HepG2 (cell line): ENCODE data around the gene ANAPC2. TPM values are rescaled to one million over a fixed set of nuclear protein-coding genes. Genes with fewer than 3 reads are reported as not detected.

Experiments
- ATAC-seq: fragments of 200-7000 bp; cut with Tn5 transposase; 3 replicates; pipeline ENCODE4 v1.9.1; 2020; ENCODE audit warnings: mild to moderate bottlenecking, moderate library complexity
- BruUV-seq: library from RNA; stranded (reverse); fragments of 400-500 nt; replicated peaks from 2 replicates; lab custom pipeline; 2021; lab: Mats Ljungman, UMichigan
- CTCF ChIA-PET: fragments of 300-600 bp; formaldehyde crosslinking; extraction: SDS; loops from one replicate; lab custom pipeline; 2021; ENCODE audit warnings: low total read pairs, inconsistent platforms, low intra/inter-chr PET ratio; lab: Yijun Ruan, JAX
- POLR2A ChIA-PET: fragments of 350-600 bp; sonication (Branson Sonifier 250); formaldehyde crosslinking; loops from one replicate; lab custom pipeline; 2020; ENCODE audit warnings: antibody characterized with exemption, inconsistent platforms; lab: Yijun Ruan, JAX
- DNase-seq: peaks from one replicate; pipeline ENCODE4 v3.0.0-alpha.2; 2015; ENCODE audit warnings: low spot score
- FAIRE-seq: peaks from 3 replicates; lab custom pipeline; 2011; peaks lifted over from hg19 to GRCh38; lab: Jason Lieb, UNC
- H2AFZ ChIP-seq: one replicate; pipeline ENCODE4 v1.6.1; 2011; ENCODE audit warnings: low read length, inconsistent platforms
- H3K27ac ChIP-seq: fragments of 300-600 bp; 3 replicates; pipeline ENCODE4 v1.8.0; 2011; ENCODE audit warnings: mixed run types, mild to moderate bottlenecking, mixed read lengths, low read length, inconsistent platforms; ENCODE audit not compliant: insufficient read depth; ENCODE audit errors: extremely low read length
- H3K27me3 ChIP-seq, 2 experiments: fragments of 200-600 bp in 1 of 2; 2 replicates in 1 of 2; 3 replicates in 1 of 2; pipeline versions ENCODE4 v1.6.0 to v1.8.0; 2011; ENCODE audit warnings: low read length in 2 of 2, mild to moderate bottlenecking in 2 of 2, moderate library complexity in 2 of 2, inconsistent platforms in 1 of 2; ENCODE audit not compliant: insufficient read depth in 2 of 2, control insufficient read depth in 1 of 2
- H3K36me3 ChIP-seq, 2 experiments: fragments of 200-600 bp in 1 of 2; replicated peaks in 1 of 2; 2 replicates in 1 of 2; 3 replicates in 1 of 2; pipeline versions ENCODE4 v1.5.1 to v1.8.0; 2011; ENCODE audit warnings: low read length in 2 of 2, inconsistent platforms in 1 of 2; ENCODE audit not compliant: insufficient read depth in 2 of 2, control insufficient read depth in 1 of 2
- H3K4me1 ChIP-seq: 2 replicates; pipeline ENCODE4 v1.5.1; 2012; ENCODE audit warnings: low read length, inconsistent platforms; ENCODE audit not compliant: insufficient read depth
- H3K4me2 ChIP-seq: 2 replicates; pipeline ENCODE4 v1.6.0; 2011; ENCODE audit warnings: low read depth, low read length, inconsistent platforms
- H3K4me3 ChIP-seq, 3 experiments: fragments of 200-600 bp in 1 of 3; sonication (generic), shearing (Covaris generic) in 1 of 3; replicated peaks in 1 of 3; 2 replicates each; pipeline ENCODE4 v1.5.1; 2011 to 2016; ENCODE audit warnings: low read length in 3 of 3, inconsistent platforms in 2 of 3, low read depth in 2 of 3, mild to moderate bottlenecking in 2 of 3, control low read depth in 1 of 3, mixed read lengths in 1 of 3; ENCODE audit not compliant: insufficient read depth in 1 of 3
- H3K79me2 ChIP-seq: one replicate; pipeline ENCODE4 v1.6.1; 2011; ENCODE audit warnings: low read length, inconsistent platforms; ENCODE audit not compliant: insufficient read depth
- H3K9ac ChIP-seq: 2 replicates; pipeline ENCODE4 v1.6.0; 2011; ENCODE audit warnings: mild to moderate bottlenecking, low read depth, low read length, inconsistent platforms; ENCODE audit not compliant: insufficient read depth
- H3K9me3 ChIP-seq: 2 replicates; pipeline ENCODE4 v1.5.1; 2012; ENCODE audit warnings: mild to moderate bottlenecking, low read length
- H4K20me1 ChIP-seq: 2 replicates; pipeline ENCODE4 v1.6.0; 2011; ENCODE audit warnings: inconsistent platforms, mild to moderate bottlenecking, low read length, moderate library complexity; ENCODE audit not compliant: insufficient read depth
- MLLT10 ChIP-seq: sonication (generic); formaldehyde crosslinking; IDR thresholded peaks from 2 replicates; pipeline ENCODE4 v1.4.0; 2020; ENCODE audit warnings: missing genetic modification reagents
- PRPF4 ChIP-seq: fragments of 200-400 bp; formaldehyde crosslinking; IDR thresholded peaks from 2 replicates; pipeline ENCODE4 v1.6.1; 2016; ENCODE audit warnings: low read length, low read depth; ENCODE audit not compliant: poor library complexity, severe bottlenecking
- ZNF263 ChIP-seq: sonication (generic); formaldehyde crosslinking; IDR thresholded peaks from 2 replicates; pipeline ENCODE4 v1.4.0; 2020; ENCODE audit warnings: missing genetic modification reagents
- whole genome bisulfite sequencing: methylation state at CpG from one replicate; pipeline ENCODE4 v1.1.6; 2017; ENCODE audit warnings: low lambda C conversion rate; 5-methylcytosine and 5-hydroxymethylcytosine counted together
- in situ Hi-C: cut with HindIII; loops from 2 replicates; pipeline ENCODE4 v1.10.0; 2017; ENCODE audit warnings: low pct_unique_long_range_greater_than_20kb; ENCODE audit not compliant: extremely low pct_ligation_motif_present
- intact Hi-C: fragments of 100-400 bp; cut with micrococcal nuclease; formaldehyde crosslinking; loops from one replicate; pipeline ENCODE4 v1.10.0; 2022; ENCODE audit not compliant: unreplicated experiment
- polyA plus RNA-seq, 8 experiments: library from polyadenylated mRNA; depleted of rRNA in 3 of 8; stranded (reverse) in 7 of 8; unstranded in 1 of 8; fragments of >200 nt; fragmentation: Illumina TruSeq in 4 of 8; extraction: Trizol in 4 of 8; gene quantifications; 2 replicates each; pipeline versions ENCODE4 v1.2.1 to v1.2.3, GENCODE V29; 2011 to 2016; ENCODE audit warnings: low read depth in 4 of 8, missing spikeins in 1 of 8, mixed read lengths in 1 of 8; ENCODE audit not compliant: insufficient read depth in 1 of 8
- total RNA-seq, 5 experiments: library from RNA; depleted of rRNA; stranded (reverse); fragments of >200 nt; fragmentation: Illumina TruSeq; extraction: Trizol; gene quantifications; 2 replicates each; pipeline ENCODE4 v1.2.3, GENCODE V29; 2016; ENCODE audit warnings: low read depth in 1 of 5

Gene ANAPC2
- total and polyA plus RNA-seq, 2 of the 13 experiments (the other 11 are each of a cell fraction or from before 2014, with no cell fraction given), result 12.3 to 15.4 TPM

DNA sequence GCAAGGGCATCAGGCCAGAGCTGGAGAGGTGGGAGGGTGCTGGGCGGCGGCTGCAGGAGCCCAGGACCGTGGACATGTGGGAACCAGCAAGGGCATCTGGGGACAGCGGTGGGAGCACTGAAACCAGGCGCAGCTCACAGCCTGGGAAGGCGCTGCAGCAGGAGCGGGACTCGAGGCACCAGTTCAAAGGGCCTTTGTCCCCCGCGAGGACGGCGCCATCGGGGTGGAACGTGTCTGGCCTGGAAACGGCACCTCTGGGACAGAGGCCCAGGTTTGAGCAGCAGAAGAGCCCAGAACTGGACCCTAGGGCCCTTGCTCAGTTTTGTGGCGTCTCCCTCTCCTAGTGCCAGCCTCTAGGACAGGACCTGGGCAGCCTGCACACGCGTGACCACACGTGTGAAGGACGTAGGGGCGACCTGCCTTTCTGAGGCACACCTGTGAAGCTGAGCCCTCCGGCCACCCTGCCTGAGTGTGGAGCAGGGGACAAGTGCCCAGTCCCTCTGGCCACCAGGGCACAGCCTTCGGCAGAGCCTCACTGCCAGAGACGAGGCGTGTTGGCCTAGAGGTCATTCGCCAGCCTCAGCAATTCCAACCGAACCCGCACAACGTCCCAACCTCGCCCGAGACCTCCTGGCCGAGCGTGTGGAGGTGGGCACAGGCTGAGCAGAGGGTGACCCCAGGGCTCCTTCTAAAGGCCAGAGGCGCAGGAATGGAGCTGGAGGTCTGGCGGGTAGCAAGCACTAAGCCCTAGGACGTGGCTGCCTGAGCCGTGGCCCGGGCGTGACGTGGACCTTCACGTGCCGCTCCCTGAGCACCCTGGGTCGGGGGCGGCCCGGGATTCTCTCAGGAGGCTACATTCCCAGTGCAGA, 14.3 kb downstream of the ANAPC2 start:
- TF ChIP-seq MLLT10 (CRISPR knock-in tag), result no peak
- TF ChIP-seq ZNF263 (CRISPR knock-in tag), result 0 out of 2 replicates have a peak, but pooled peaks have one; percentile 16
- no peak for ATAC-seq
- no TSS peak for BruUV-seq
- POLR2A ChIA-PET, result no interaction called here
- no peak overlapping the region for H3K4me3 ChIP-seq
- intact Hi-C loops, result loop anchor here (10.0 kb wide), 1 partner anchor 59 kb away; the partner anchor contains the start of gene DPP7
- no peak overlapping the region for H2AFZ ChIP-seq
- no peak overlapping the region for H3K27ac ChIP-seq
- in situ Hi-C loops, result no loop called here
- peaks cover 0 to 32% of the 10 kb centered on the region in 2 experiments; a peak in 3 of 5 replicates for H3K27me3 ChIP-seq
- 0 out of 5 replicates have a peak, but pooled peaks cover 0 to 1% of the 10 kb centered on the region in 2 experiments for H3K36me3 ChIP-seq
- 51% methylated on average over 4 of the region's 45 CpGs for WGBS
- CTCF ChIA-PET, result no interaction called here
- H3K4me1 ChIP-seq, result peaks cover 9% of the 10 kb centered on the region
- H3K9me3 ChIP-seq, result no peaks in the 10 kb centered on the region
- H4K20me1 ChIP-seq, result no peaks in the 10 kb centered on the region
- H3K79me2 ChIP-seq, result no peaks in the 10 kb centered on the region
- no peak overlapping the region for H3K4me2 ChIP-seq
- H3K9ac ChIP-seq, result no peak overlapping the region
- no peak for FAIRE-seq
- no peak for DNase-seq

GRCh38 chr9:137172901-137173795, 15.2 kb downstream of the ANAPC2 start:
- CTCF ChIA-PET, result no interaction called here
- H3K9me3 ChIP-seq, result no peaks in the 10 kb centered on the region
- peaks cover 9% of the 10 kb centered on the region for H3K4me1 ChIP-seq
- POLR2A ChIA-PET, result no interaction called here
- no peaks in the 10 kb centered on the region for H4K20me1 ChIP-seq
- H3K4me2 ChIP-seq, result no peak overlapping the region
- H3K36me3 ChIP-seq, result 0 out of 5 replicates have a peak, but pooled peaks cover 0 to 1% of the 10 kb centered on the region in 2 experiments
- H3K27me3 ChIP-seq, result peaks cover 0 to 33% of the 10 kb centered on the region in 2 experiments; a peak in 3 of 5 replicates
- H3K27ac ChIP-seq, result no peak overlapping the region
- H3K79me2 ChIP-seq, result no peaks in the 10 kb centered on the region
- no peak overlapping the region for H3K4me3 ChIP-seq
- FAIRE-seq (no peak), DNase-seq (no peak), ATAC-seq (no peak)
- BruUV-seq, result no TSS peak
- no peak for TF ChIP-seq PRPF4
- no peak overlapping the region for H2AFZ ChIP-seq
- in situ Hi-C loops, result no loop called here
- intact Hi-C loops, result loop anchor here (10.0 kb wide), 1 partner anchor 58 kb away; the partner anchor contains the start of gene DPP7
- WGBS, result 56% methylated on average over 12 of the region's 21 CpGs
- H3K9ac ChIP-seq, result no peak overlapping the region
